ENCODE data around the gene ADGRD2. TPM values are rescaled to one million over a fixed set of nuclear protein-coding genes. Genes with fewer than 3 reads are reported as not detected.
A peak's percentile ranks its signal among the peaks of the same experiment; 100 is the strongest.

The ADGRD2 gene
- total and polyA plus RNA-seq, 3 donors from 2014 or later: 0.31 to 1.5 (median 0.74) TPM

- Histone ChIP-seq H3K27me3 (no peaks in the 10 kb centered on the region), H3K4me1 (peaks cover 8% of the 10 kb centered on the region), H3K36me3 (ENCODE audit: low read depth, missing control alignments) (no peaks in the 10 kb centered on the region), H3K9me3 (no peaks in the 10 kb centered on the region), H3K27ac (no peak overlapping the region), H3K4me3 (no peak overlapping the region)
- TF ChIP-seq POLR2A (IDR thresholded peaks at IDR 0.05) (no peak), CTCF (IDR thresholded peaks at IDR 0.05) (no peak)
- intact Hi-C loops (cut with DNase I; ENCODE audit: low total_unique reads): no loop called here
- WGBS, 2 donors: 79 to 86% methylated on average over 5 of the region's 5 CpGs
- DNase-seq: no peak
Measured at GRCh38 chr9:124411514-124412227, 38.6 kb upstream of the ADGRD2 start.

GRCh38 chr9:124412228-124412575, 38.0 kb upstream of the ADGRD2 start:
- intact Hi-C loops (cut with DNase I; ENCODE audit: low total_unique reads): no loop called here
- Histone ChIP-seq H3K36me3 (ENCODE audit: low read depth, missing control alignments) (no peaks in the 10 kb centered on the region), H3K4me3 (no peak overlapping the region), H3K27me3 (no peaks in the 10 kb centered on the region), H3K9me3 (no peaks in the 10 kb centered on the region), H3K27ac (no peak overlapping the region), H3K4me1 (peaks cover 8% of the 10 kb centered on the region)
- WGBS, 2 donors: 88 to 90% methylated on average over 3 of the region's 3 CpGs
- no peak for DNase-seq
- TF ChIP-seq POLR2A (IDR thresholded peaks at IDR 0.05) (no peak), CTCF (IDR thresholded peaks at IDR 0.05) (no peak)

GRCh38 chr9:124414612-124415011, 35.6 kb upstream of the ADGRD2 start:
- no peak for TF ChIP-seq CTCF (IDR thresholded peaks at IDR 0.05)
- no peak for TF ChIP-seq POLR2A (IDR thresholded peaks at IDR 0.05)
- peaks cover 8% of the 10 kb centered on the region for H3K4me1 ChIP-seq
- WGBS, 2 donors: 7 to 11% methylated on average over 13 of the region's 13 CpGs
- no peaks in the 10 kb centered on the region for H3K36me3 ChIP-seq (ENCODE audit: low read depth, missing control alignments)
- DNase-seq: no peak
- intact Hi-C loops (cut with DNase I; ENCODE audit: low total_unique reads): no loop called here
- H3K9me3 ChIP-seq: no peaks in the 10 kb centered on the region
- H3K27ac ChIP-seq: peak overlapping the region; percentile 60 to 68
- peak overlapping the region; percentile 79 to 97 for H3K4me3 ChIP-seq
- no peaks in the 10 kb centered on the region for H3K27me3 ChIP-seq

DNA sequence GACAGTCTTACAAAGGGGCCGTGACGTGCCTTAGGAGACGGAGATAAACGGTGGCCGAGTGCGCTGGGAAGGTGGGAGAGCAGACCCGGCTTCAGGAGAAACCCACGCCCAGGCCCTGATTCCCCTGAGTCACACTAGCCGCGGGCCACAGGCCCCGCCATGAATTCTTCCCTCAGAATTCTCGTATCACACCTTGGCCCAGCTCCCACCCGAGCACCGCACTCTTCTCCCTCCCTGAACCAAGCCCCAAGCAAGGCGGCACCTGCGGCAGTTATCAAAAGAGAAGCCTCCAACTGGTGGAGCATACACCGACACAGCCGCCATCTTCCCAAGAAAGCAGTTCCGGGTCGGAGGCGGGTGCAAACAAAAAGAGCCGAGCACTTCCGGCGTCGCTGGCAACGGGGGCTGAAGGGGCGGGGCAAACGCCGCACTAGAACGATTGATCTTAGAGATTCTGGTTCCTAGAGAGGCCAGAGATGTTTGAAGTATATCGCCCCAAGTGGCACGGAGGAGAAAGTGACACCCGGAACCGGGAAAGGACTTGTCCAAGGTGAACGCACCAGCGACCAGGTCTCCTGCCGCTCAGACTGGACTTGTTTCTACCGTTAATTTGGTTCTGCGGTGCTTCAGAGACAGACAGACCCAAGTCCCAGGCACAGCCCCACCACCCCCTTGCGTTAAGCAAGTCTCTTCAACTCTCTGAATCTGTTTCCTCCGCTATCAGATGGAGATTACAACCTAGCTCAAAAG, 35.0 kb upstream of the ADGRD2 start, which contains the start of gene PSMB7:
PSMB7 (minus strand) TSS at position 341 of the 750 bp plus-strand sequence; CDS start at position 324, 17 bp downstream.
- Histone ChIP-seq H3K36me3 (ENCODE audit: low read depth, missing control alignments) (no peaks in the 10 kb centered on the region), H3K27me3 (no peaks in the 10 kb centered on the region), H3K4me3 (peak within 1 kb of the TSS; percentile 79 to 97), H3K9me3 (no peaks in the 10 kb centered on the region), H3K4me1 (peaks cover 8% of the 10 kb centered on the region), H3K27ac (peak within 1 kb of the TSS; percentile 60 to 68)
- WGBS, 2 donors: 5 to 6% methylated on average over 39 to 41 of the region's 41 CpGs
- intact Hi-C loops (cut with DNase I; ENCODE audit: low total_unique reads): no loop called here
- peak; percentile 99 for DNase-seq
- TF ChIP-seq POLR2A (IDR thresholded peaks at IDR 0.05) (no peak), CTCF (IDR thresholded peaks at IDR 0.05) (peak; percentile 84 to 93 (median 84))

Data from testis (tissue), 3 donors.